ENCODE results near the gene ZNF385D.

Gene ZNF385D

GRCh38 chr3:21750831-21751391 is at the start of gene ZNF385D:
TSS of gene ZNF385D (minus strand) at chr3:21751210. CDS start at chr3:21750916, 294 bp downstream.
- peak in 33 of 51 donors; percentile 2 to 73 (median 21) for DNase-seq

GRCh38 chr3:21798356-21799088 is 47.5 kb upstream of the ZNF385D start:
- no peak for DNase-seq

GRCh38 chr3:21795921-21796320 is 44.9 kb upstream of the ZNF385D start:
- no peak for DNase-seq

GRCh38 chr3:21795152-21795837 is 44.3 kb upstream of the ZNF385D start:
- no peak for DNase-seq

GRCh38 chr3:21794291-21794690 is 43.3 kb upstream of the ZNF385D start:
- no peak for DNase-seq

- DNase-seq = no peak
Measured at GRCh38 chr3:21792176-21792575, 41.2 kb upstream of the ZNF385D start.

GRCh38 chr3:21791356-21791755 is 40.3 kb upstream of the ZNF385D start:
- DNase-seq = no peak

- DNase-seq = no peak
Measured at GRCh38 chr3:21790466-21790865, 39.5 kb upstream of the ZNF385D start.

- DNase-seq = no peak
Measured at GRCh38 chr3:21789730-21790129, 38.7 kb upstream of the ZNF385D start.

GRCh38 chr3:21786438-21786797 is 35.4 kb upstream of the ZNF385D start:
- no peak for DNase-seq

- no peak for DNase-seq
Measured at GRCh38 chr3:21785765-21786437, 34.9 kb upstream of the ZNF385D start.

- DNase-seq = no peak
Measured at GRCh38 chr3:21783839-21784238, 32.8 kb upstream of the ZNF385D start.

GRCh38 chr3:21781355-21781754 is 30.3 kb upstream of the ZNF385D start:
- DNase-seq = no peak

GRCh38 chr3:21779909-21780308 is 28.9 kb upstream of the ZNF385D start:
- DNase-seq = no peak

- DNase-seq = no peak
Measured at GRCh38 chr3:21778715-21779114, 27.7 kb upstream of the ZNF385D start.

GRCh38 chr3:21777821-21778220 is 26.8 kb upstream of the ZNF385D start:
- DNase-seq = no peak

GRCh38 chr3:21766002-21766401 is 15.0 kb upstream of the ZNF385D start:
- DNase-seq = no peak

- no peak for DNase-seq
Measured at GRCh38 chr3:21755896-21756295, 4.9 kb upstream of the ZNF385D start.

GRCh38 chr3:21754839-21755238 is 3.8 kb upstream of the ZNF385D start:
- no peak for DNase-seq

GRCh38 chr3:21752749-21753347 is 1.8 kb upstream of the ZNF385D start:
- peak in 3 of 51 donors; percentile 1 to 7 (median 2) for DNase-seq

GRCh38 chr3:21751886-21752285 is 876 bp upstream of the ZNF385D start:
- DNase-seq = no peak

All from hypothalamus (tissue), 51 donors.